G401.6 (cell line): Measurements from ENCODE around the gene KCNMB2.
"Not testable (repeated sequence)": the region's sequence is repeated elsewhere in the genome, so short reads cannot be mapped to it uniquely, and the experiment has no call there.

Experiments
- FAIRE-seq: peaks from 2 replicates; lab custom pipeline; 2012; peaks lifted over from hg19 to GRCh38; lab: Jason Lieb, UNC

KCNMB2 gene

GRCh38 chr3:178519701-178520100 lies 16.5 kb upstream of the KCNMB2 start:
- no peak for FAIRE-seq

GRCh38 chr3:178520451-178520850 lies 15.8 kb upstream of the KCNMB2 start:
- no peak for FAIRE-seq

GRCh38 chr3:178522200-178523052 lies 13.8 kb upstream of the KCNMB2 start:
- FAIRE-seq, result no peak

- FAIRE-seq, result no peak
Observed at GRCh38 chr3:178525251-178525650, 11.0 kb upstream of the KCNMB2 start.

- FAIRE-seq, result no peak
Observed at GRCh38 chr3:178526291-178526690, 9.9 kb upstream of the KCNMB2 start.

- no peak for FAIRE-seq
Observed at GRCh38 chr3:178527981-178528380, 8.3 kb upstream of the KCNMB2 start.

GRCh38 chr3:178529606-178530225 lies 6.5 kb upstream of the KCNMB2 start:
- FAIRE-seq, result no peak

GRCh38 chr3:178532476-178532875 lies 3.8 kb upstream of the KCNMB2 start:
- no peak for FAIRE-seq

- FAIRE-seq, result no peak
Observed at GRCh38 chr3:178537122-178537705, 978 bp downstream of the KCNMB2 start.

- FAIRE-seq, result no peak
Observed at GRCh38 chr3:178538056-178538455, 1.8 kb downstream of the KCNMB2 start.

GRCh38 chr3:178540184-178540583 lies 3.9 kb downstream of the KCNMB2 start:
- no peak for FAIRE-seq

GRCh38 chr3:178545337-178545736 lies 9.1 kb downstream of the KCNMB2 start:
- no peak for FAIRE-seq

- no peak for FAIRE-seq
Observed at GRCh38 chr3:178546079-178546478, 9.8 kb downstream of the KCNMB2 start.

GRCh38 chr3:178549426-178549825 lies 13.2 kb downstream of the KCNMB2 start:
- not testable (repeated sequence) for FAIRE-seq

GRCh38 chr3:178551916-178552321 lies 15.7 kb downstream of the KCNMB2 start:
- no peak for FAIRE-seq

GRCh38 chr3:178558637-178559036 lies 22.4 kb downstream of the KCNMB2 start:
- no peak for FAIRE-seq

- no peak for FAIRE-seq
Observed at GRCh38 chr3:178560759-178561158, 24.5 kb downstream of the KCNMB2 start.

GRCh38 chr3:178561239-178561638 lies 25.0 kb downstream of the KCNMB2 start:
- FAIRE-seq, result no peak

- no peak for FAIRE-seq
Observed at GRCh38 chr3:178562143-178562946, 26.1 kb downstream of the KCNMB2 start.

GRCh38 chr3:178562947-178563232 lies 26.7 kb downstream of the KCNMB2 start:
- FAIRE-seq, result no peak

GRCh38 chr3:178567611-178568010 lies 31.4 kb downstream of the KCNMB2 start:
- no peak for FAIRE-seq

- no peak for FAIRE-seq
Observed at GRCh38 chr3:178568155-178568731, 32.0 kb downstream of the KCNMB2 start.
